Brain microvascular endothelial cell (primary cell): Measurements from ENCODE around the gene YLPM1.

Source experiments
- DNase-seq: peaks from one replicate; pipeline ENCODE4 v3.0.0-alpha.2; 2020
- H3K27ac ChIP-seq: fragments of 250-450 bp; sonication (Bioruptor Pico); 2 replicates; pipeline ENCODE4 v1.5.1; 2020; ENCODE audit warnings: mild to moderate bottlenecking, moderate library complexity
- H3K27me3 ChIP-seq: fragments of 250-450 bp; sonication (Bioruptor Pico); replicated peaks from 2 replicates; pipeline ENCODE4 v1.5.1; 2020; ENCODE audit warnings: mild to moderate bottlenecking
- H3K36me3 ChIP-seq: fragments of 250-450 bp; sonication (Bioruptor Pico); replicated peaks from 2 replicates; pipeline ENCODE4 v1.5.1; 2020; ENCODE audit warnings: mild to moderate bottlenecking
- H3K4me3 ChIP-seq: 2 replicates; pipeline ENCODE4 v1.5.1; 2011; ENCODE audit warnings: low read depth, mild to moderate bottlenecking, control low read depth, low read length, moderate library complexity
- in situ Hi-C: cut with HindIII; loops from 2 replicates; pipeline ENCODE4 v1.10.0; 2017; ENCODE audit warnings: low sequenced_read_pairs, low pct_ligation_motif_present
- TF ChIP-seq, protein P1 (sequence below): IDR thresholded peaks from 2 replicates; pipeline ENCODE4 v1.5.1; 2011; ENCODE audit warnings: low read depth, mild to moderate bottlenecking, moderate library complexity, low read length, control low read depth, inconsistent platforms; ENCODE audit errors: missing control alignments

YLPM1 gene

DNA sequence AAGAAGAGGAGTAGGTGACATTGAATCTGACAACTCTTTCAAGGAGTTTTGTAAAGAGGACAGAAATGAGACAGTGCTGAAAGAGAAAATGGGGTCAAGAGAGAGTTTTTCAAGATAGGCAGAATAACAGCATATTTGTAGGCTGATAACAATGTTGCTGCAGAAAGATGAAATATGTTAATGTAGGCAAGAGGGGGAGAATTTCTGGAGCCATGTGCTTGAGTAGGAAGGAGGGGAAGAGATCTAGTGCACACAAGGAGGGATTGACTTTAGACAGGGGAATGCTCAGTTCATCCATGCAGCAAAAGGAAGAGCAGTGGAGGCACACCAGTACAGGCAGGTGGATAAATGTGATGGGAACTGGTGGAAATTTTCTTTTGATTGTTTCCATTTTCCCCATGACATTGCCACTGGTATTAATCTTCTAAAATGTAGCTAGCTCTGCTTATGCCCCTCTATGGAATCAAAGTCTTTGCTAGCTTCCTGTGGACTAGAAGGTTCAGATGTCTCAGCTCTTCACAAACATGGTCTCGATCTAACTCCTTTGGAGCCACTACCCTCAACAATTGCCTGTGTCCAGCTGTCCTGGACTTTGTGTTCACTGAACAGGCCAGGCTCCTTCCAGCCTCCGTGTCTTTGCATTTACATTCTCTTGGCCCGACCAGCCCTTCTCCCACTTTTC, 103.7 kb downstream of the YLPM1 start:
- in situ Hi-C loops = no loop called here
- Histone ChIP-seq H3K4me3 (no peak overlapping the region), H3K27me3 (no peaks in the 10 kb centered on the region), H3K36me3 (no peaks in the 10 kb centered on the region), H3K27ac (no peak overlapping the region)
- DNase-seq = no peak
- TF ChIP-seq, protein P1, sequence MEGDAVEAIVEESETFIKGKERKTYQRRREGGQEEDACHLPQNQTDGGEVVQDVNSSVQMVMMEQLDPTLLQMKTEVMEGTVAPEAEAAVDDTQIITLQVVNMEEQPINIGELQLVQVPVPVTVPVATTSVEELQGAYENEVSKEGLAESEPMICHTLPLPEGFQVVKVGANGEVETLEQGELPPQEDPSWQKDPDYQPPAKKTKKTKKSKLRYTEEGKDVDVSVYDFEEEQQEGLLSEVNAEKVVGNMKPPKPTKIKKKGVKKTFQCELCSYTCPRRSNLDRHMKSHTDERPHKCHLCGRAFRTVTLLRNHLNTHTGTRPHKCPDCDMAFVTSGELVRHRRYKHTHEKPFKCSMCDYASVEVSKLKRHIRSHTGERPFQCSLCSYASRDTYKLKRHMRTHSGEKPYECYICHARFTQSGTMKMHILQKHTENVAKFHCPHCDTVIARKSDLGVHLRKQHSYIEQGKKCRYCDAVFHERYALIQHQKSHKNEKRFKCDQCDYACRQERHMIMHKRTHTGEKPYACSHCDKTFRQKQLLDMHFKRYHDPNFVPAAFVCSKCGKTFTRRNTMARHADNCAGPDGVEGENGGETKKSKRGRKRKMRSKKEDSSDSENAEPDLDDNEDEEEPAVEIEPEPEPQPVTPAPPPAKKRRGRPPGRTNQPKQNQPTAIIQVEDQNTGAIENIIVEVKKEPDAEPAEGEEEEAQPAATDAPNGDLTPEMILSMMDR = no peak

DNA sequence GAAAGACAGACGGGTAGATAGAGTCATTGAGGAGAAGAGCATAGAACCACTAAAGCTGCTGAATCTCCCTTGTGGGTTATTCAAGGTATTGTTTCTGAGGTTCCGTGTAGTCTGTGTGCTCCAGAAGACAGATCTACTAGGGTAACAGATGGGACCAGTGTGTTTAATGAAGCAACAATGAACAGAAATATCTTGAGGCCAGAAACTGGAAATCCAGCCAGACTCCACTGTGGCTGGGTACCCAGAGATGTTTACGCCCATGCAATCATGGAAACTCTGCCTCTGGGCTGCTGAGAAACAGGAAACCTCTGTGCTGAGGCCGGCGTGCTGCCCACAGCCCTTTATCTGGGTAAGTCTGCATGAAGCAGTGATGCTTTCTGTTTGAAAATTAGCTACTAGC, 104.6 kb downstream of the YLPM1 start:
- TF ChIP-seq, protein P1 = no peak
- in situ Hi-C loops = no loop called here
- DNase-seq = no peak
- Histone ChIP-seq H3K36me3 (no peaks in the 10 kb centered on the region), H3K27ac (no peak overlapping the region), H3K4me3 (no peak overlapping the region), H3K27me3 (no peaks in the 10 kb centered on the region)

DNA sequence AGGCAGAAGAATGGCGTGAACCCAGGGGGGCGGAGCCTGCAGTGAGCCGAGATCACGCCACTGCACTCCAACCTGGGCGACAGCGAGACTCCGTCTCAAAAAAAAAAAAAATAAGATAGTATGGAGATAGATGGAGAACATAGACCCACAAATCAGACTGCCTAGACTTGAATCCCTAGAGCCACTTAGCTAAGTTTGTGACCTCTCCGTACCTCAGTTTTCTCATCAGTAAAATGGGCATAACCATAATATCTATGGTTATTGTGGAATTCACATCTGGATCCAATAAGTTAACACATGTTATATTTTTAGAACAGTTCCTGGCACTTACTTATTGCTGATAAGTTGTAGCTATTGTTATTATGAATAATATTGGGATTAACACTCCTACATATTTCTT, 105.6 kb downstream of the YLPM1 start:
- TF ChIP-seq, protein P1 = no peak
- in situ Hi-C loops = no loop called here
- Histone ChIP-seq H3K27ac (no peak overlapping the region), H3K27me3 (no peaks in the 10 kb centered on the region), H3K36me3 (no peaks in the 10 kb centered on the region), H3K4me3 (no peak overlapping the region)
- no peak for DNase-seq

DNA sequence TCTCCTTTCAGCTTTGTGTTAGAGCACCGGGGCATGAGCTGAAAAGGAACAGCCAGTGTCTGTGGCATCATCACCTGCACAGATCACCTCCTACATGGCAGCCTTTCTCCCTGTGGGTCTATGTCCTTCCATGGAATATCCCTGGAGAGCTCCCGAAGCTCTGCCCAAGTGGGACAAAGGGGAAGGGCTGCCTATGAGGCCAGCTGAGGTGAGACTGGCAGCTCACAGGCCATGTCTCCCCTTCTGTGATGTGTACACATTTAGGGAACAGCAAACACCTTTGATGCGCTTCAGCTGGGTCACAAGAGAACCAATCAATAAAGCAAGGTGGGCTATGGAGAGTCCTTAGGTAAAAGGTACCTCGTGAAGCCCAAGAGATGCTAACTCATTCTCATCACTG, 108.7 kb downstream of the YLPM1 start:
- in situ Hi-C loops = no loop called here
- Histone ChIP-seq H3K27me3 (no peaks in the 10 kb centered on the region), H3K36me3 (no peaks in the 10 kb centered on the region), H3K4me3 (no peak overlapping the region), H3K27ac (no peak overlapping the region)
- TF ChIP-seq, protein P1 = no peak
- DNase-seq = no peak

DNA sequence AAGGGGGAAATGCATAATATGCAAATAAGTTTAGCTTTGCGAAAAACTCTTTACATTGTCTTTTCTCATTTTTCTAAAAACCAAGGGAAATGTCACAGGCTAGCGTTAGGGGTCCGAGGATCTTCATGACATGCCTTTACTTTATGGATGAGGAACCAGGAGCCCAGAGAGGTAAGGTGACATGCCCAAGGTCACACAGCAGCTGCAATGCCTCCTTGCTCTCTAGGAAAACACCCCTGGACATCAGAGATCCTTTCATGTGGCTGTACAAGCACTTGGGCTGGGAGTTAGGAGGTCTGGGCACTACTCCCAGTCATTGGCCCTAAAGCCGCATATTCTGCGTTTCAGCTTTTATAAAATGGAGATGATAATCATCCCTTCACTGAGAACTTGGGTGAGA, 112.1 kb downstream of the YLPM1 start:
- H3K27ac ChIP-seq = no peak overlapping the region
- no peak overlapping the region for H3K4me3 ChIP-seq
- TF ChIP-seq, protein P1 = no peak
- in situ Hi-C loops = no loop called here
- DNase-seq = no peak
- no peaks in the 10 kb centered on the region for H3K27me3 ChIP-seq
- H3K36me3 ChIP-seq = no peaks in the 10 kb centered on the region
